Left cardiac atrium (tissue), 4 donors: ENCODE data around the gene LACTB. TPM values are rescaled to one million over a fixed set of nuclear protein-coding genes. Genes with fewer than 3 reads are reported as not detected.

Source experiments
- ATAC-seq, 2 donors: fragments of 200-7000 bp; cut with Tn5 transposase; one replicate each; pipeline ENCODE4 v1.9.1; 2020; ENCODE audit warnings: mild to moderate bottlenecking in 2 of 2, moderate library complexity in 2 of 2
- DNase-seq: peaks from one replicate; pipeline ENCODE4 v3.0.0-alpha.2; 2020
- intact Hi-C, 2 donors: fragments of 100-400 bp; cut with DNase I; formaldehyde crosslinking; loops; one replicate each; pipeline versions ENCODE4 v1.14.1 to v1.15.1; 2022 to 2023
- long read RNA-seq: library from polyadenylated mRNA; unstranded; transcript quantifications from one replicate; pipeline ENCODE4 v2.0.0, GENCODE V29; 2021
- total RNA-seq, 2 donors: library from RNA; stranded (reverse); fragmentation: NEBNext Ultra II Directional; extraction: Animal tissue kit (Norgen Biotek cat#: 25700); gene quantifications; one replicate each; pipeline ENCODE4 v1.2.1, GENCODE V29; 2021
- donor health status: DM: no; HTN: yes; CAD: no.
- donor health status: DM: no; HTN: yes; CAD: no; lungs with severe emphysema.
- donor health status: DM: yes; HTN: yes; CAD: no.
- donor health status: Dilated cardiomyopathy.

The LACTB gene
- total RNA-seq = 10 to 100 TPM; 18.2 to 20.3 TPM
- long read RNA-seq, partial matches to known transcripts = 0 of 1 reads
- long read RNA-seq, other reads (novel, unspliced or antisense) = 0 of 1 reads

- ATAC-seq (peak; percentile 97 to 98), DNase-seq (peak; percentile 90)
- intact Hi-C loops = no loop called here
These were observed at the start of gene LACTB for GRCh38 chr15:63121382-63122001. LACTB (plus strand) TSS chr15:63121861; CDS start chr15:63121872, 11 bp downstream.

GRCh38 chr15:63072023-63072650 is 49.5 kb upstream of the LACTB start:
- no peak for DNase-seq
- ATAC-seq = no peak
- intact Hi-C loops = no loop called here

GRCh38 chr15:63072809-63073277 is 48.8 kb upstream of the LACTB start:
- intact Hi-C loops = no loop called here
- DNase-seq = no peak
- peak in 1 of 2 donors; percentile 2 for ATAC-seq

GRCh38 chr15:63073497-63074172 is 48.0 kb upstream of the LACTB start:
- ATAC-seq (peak in 1 of 2 donors; percentile 50), DNase-seq (no peak)
- intact Hi-C loops = no loop called here

- intact Hi-C loops = no loop called here
- DNase-seq = no peak
- ATAC-seq = no peak
These were observed 46.4 kb upstream of the LACTB start for GRCh38 chr15:63075015-63075983.

- ATAC-seq = no peak
These were observed 45.5 kb upstream of the LACTB start for GRCh38 chr15:63075984-63076713.

GRCh38 chr15:63076714-63077046 is 45.0 kb upstream of the LACTB start:
- DNase-seq = no peak
- ATAC-seq = no peak
- intact Hi-C loops = no loop called here

More at GRCh38 chr15:63075984-63076713, 45.5 kb upstream of the LACTB start:
- no peak for DNase-seq
- intact Hi-C loops = no loop called here

GRCh38 chr15:63077952-63078351 is 43.7 kb upstream of the LACTB start:
- no peak for DNase-seq
- intact Hi-C loops = no loop called here

GRCh38 chr15:63079947-63080626 is 41.6 kb upstream of the LACTB start:
- DNase-seq = no peak
- ATAC-seq = peak in 1 of 2 donors; percentile 56
- intact Hi-C loops = no loop called here

More at GRCh38 chr15:63077952-63078351, 43.7 kb upstream of the LACTB start:
- ATAC-seq = no peak

- DNase-seq (peak; percentile 26), ATAC-seq (peak; percentile 77 to 79)
- intact Hi-C loops = no loop called here
These were observed 40.9 kb upstream of the LACTB start for GRCh38 chr15:63080634-63081250.

- ATAC-seq = no peak
- intact Hi-C loops = no loop called here
- DNase-seq = no peak
These were observed 39.3 kb upstream of the LACTB start for GRCh38 chr15:63082366-63082765.

GRCh38 chr15:63083044-63083443 is 38.6 kb upstream of the LACTB start:
- intact Hi-C loops = no loop called here
- peak; percentile 62 to 73 for ATAC-seq
- DNase-seq = no peak

GRCh38 chr15:63083541-63083940 is 38.1 kb upstream of the LACTB start:
- DNase-seq (no peak), ATAC-seq (peak in 1 of 2 donors; percentile 6)
- intact Hi-C loops = no loop called here

GRCh38 chr15:63084806-63085205 is 36.9 kb upstream of the LACTB start:
- DNase-seq (no peak), ATAC-seq (no peak)
- intact Hi-C loops = no loop called here

- ATAC-seq (no peak), DNase-seq (no peak)
- intact Hi-C loops = no loop called here
These were observed 36.4 kb upstream of the LACTB start for GRCh38 chr15:63085289-63085688.

GRCh38 chr15:63086271-63086670 is 35.4 kb upstream of the LACTB start:
- ATAC-seq (no peak), DNase-seq (no peak)
- intact Hi-C loops = no loop called here

- intact Hi-C loops = no loop called here
- no peak for ATAC-seq
- no peak for DNase-seq
These were observed 34.7 kb upstream of the LACTB start for GRCh38 chr15:63086947-63087346.
